NCI-H82 treated with DMSO at 0.1 percent for 48 hours (cell line): ENCODE measurements around the gene SCARB1.
A peak's percentile ranks its signal among the peaks of the same experiment; 100 is the strongest.
"Not testable (repeated sequence)": the region's sequence is repeated elsewhere in the genome, so short reads cannot be mapped to it uniquely, and the experiment has no call there.

Source experiments
- DNase-seq: peaks from one replicate; lab custom pipeline; 2025; ENCODE audit not compliant: unreplicated experiment; lab: John Stamatoyannopoulos, UW

SCARB1 gene, protein sequence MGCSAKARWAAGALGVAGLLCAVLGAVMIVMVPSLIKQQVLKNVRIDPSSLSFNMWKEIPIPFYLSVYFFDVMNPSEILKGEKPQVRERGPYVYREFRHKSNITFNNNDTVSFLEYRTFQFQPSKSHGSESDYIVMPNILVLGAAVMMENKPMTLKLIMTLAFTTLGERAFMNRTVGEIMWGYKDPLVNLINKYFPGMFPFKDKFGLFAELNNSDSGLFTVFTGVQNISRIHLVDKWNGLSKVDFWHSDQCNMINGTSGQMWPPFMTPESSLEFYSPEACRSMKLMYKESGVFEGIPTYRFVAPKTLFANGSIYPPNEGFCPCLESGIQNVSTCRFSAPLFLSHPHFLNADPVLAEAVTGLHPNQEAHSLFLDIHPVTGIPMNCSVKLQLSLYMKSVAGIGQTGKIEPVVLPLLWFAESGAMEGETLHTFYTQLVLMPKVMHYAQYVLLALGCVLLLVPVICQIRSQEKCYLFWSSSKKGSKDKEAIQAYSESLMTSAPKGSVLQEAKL

DNA sequence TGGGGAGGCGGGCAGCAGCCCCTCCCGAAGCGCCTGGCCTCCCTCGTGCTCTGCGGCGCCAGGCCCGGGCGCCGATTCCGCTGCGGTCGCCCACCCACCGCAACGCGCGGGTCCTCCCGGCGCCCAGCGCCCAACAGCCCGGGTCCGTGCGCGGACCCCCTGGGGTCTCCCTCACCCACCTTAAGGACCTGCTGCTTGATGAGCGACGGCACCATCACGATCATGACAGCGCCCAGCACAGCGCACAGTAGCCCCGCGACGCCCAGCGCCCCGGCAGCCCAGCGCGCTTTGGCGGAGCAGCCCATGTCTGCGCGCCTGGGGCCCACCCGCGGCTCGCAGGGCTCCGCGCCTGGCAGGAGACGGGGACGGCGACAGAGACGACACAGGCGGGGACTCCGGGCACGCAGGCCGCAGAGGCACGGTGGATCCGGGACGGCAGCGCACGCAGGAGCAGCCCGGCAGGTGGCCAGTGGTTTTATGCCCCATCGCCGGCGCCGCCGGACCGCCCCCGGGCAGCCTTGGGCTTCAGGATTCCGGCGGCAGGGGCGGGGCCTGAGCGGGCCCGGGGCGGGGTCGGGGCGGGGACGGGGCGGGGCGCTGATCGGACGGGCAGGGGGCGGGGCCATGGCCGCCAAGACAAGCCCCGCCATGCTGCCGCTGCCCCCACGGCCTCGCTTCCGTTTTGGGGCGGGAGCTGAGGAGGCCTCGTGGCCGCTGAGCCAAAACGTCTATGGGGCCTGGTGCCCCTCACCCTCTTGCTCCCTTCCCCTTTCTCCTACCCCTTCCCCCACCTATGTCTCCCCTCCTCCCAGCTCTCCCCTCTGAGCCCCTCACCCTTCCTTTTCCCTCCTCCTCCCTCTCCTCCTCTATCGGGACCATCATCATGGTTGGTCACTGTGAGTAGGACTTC, at the start of gene SCARB1:
SCARB1 (minus strand) TSS at position 449 of the 910 bp plus-strand sequence; CDS start at position 305, 144 bp downstream.
- peak; percentile 49 for DNase-seq

DNA sequence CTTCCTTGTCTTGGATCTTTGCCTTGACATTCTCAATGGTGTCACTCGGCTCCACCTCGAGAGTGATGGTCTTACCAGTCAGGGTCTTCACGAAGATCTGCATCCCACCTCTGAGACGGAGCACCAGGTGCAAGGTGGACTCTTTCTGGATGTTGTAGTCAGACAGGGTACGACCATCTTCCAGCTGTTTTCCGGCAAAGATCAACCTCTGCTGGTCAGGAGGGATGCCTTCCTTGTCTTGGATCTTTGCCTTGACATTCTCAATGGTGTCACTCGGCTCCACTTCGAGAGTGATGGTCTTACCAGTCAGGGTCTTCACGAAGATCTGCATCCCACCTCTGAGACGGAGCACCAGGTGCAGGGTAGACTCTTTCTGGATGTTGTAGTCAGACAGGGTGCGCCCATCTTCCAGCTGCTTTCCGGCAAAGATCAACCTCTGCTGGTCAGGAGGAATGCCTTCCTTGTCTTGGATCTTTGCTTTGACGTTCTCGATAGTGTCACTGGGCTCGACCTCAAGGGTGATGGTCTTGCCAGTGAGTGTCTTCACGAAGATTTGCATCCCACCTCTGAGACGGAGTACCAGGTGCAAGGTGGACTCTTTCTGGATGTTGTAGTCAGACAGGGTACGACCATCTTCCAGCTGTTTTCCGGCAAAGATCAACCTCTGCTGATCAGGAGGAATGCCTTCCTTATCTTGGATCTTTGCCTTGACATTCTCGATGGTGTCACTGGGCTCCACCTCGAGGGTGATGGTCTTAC, 49.0 kb upstream of the SCARB1 start:
- not testable (repeated sequence) for DNase-seq

- DNase-seq = not testable (repeated sequence)
Measured at GRCh38 chr12:124911521-124911920, 47.9 kb upstream of the SCARB1 start.

DNA sequence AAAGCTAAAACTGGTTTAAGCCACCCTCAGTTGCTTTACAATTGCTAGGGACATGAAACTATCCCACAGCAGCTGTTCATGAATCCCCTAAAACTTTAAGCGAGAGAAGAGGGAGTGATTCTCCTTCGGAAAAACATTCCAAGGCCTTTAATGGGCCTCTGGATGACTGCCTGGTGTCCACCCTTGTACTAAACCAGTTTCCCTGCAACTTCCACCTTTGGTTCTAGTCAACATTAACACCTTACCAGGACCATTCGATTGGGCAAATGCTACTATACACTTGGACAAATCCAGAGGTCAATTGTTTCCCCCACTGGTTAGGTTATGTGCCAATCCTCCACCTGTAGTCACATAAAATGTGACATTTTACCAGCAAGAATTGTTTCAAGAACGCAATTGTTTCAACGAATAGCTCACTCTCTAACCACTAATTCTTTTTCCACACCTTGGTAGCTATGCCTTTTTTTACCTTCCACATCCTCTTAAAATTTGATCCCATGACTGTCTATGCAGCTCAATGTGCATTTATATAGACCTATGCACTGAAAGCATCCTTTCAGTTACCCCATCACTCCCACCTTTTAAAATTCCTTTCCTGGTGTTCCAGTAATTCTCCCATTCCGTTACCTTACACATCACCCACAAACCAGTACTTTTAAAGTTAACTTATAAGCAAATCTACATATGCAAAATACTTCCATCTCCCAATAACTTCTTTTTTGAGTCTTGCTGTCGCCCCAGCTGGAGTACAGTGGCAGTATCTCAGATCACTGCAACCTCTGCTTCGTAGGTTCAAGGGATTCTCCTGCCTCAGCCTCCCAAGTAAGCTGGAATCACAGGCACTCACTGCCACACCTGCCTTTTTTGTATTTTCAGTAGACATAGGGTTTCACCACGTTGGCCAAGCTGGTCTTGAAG, 47.2 kb upstream of the SCARB1 start:
- no peak for DNase-seq

DNA sequence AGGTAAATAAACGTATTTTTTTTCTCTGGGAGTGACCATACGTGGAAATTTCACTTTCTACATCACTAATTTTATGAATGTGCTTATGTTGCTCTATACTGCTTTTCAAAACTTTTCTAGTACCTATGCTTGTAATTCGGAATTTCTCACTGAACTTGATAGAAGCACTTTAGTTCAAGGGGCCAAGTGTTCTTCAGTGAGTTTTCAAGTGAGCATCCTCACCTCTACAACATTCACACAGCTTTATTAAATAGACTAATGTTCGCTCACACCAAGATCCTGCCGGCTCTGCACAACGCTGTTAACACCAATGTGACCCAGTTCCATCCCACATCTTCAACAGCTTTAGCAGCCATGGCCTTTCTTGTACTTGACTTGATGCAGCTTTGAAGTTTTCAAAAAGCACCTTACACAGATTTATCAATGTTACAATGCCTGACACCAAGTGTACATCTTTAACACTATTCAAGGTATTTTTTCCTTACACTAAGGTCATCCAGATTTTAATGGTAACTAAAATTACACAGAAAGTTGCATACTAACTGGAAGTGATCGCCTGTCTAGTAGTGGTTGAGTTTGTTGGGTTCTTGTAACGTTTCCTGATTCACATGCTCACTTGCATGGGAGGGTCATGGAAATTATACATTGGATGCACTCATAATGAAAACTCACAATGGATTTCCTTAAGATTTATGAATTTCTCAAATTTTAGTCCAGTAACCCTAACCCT, 46.3 kb upstream of the SCARB1 start:
- no peak for DNase-seq

DNA sequence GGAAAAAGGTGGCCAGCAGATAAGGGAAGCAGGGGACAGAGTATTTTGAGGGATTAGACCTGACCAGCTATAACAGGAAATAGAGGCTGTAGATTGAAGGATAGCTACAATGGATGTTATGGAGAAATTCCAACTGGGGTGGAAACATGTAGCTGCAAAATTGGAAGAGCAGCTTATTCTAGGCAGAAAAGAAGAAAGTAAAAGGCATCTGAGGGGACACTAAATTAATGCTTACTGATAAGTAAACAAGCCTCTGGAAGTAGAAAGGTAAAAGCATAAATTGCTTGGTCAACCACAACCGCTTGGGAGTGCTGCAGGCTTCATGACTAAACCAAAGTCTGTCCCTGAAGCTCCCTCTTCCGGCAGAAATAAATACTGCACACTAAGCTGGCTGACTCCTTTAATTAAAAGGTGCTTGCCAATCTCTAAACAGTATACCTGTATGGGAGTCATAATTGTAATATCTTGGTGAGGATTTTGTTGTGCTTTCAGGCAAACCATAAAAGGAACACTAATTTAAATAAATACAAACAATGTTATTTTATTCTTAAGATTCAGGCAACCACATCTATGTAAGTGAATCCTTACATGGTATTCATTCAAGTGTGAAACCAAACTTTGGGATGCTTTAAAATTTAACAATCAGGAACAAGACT, 43.1 kb upstream of the SCARB1 start:
- DNase-seq = no peak

DNA sequence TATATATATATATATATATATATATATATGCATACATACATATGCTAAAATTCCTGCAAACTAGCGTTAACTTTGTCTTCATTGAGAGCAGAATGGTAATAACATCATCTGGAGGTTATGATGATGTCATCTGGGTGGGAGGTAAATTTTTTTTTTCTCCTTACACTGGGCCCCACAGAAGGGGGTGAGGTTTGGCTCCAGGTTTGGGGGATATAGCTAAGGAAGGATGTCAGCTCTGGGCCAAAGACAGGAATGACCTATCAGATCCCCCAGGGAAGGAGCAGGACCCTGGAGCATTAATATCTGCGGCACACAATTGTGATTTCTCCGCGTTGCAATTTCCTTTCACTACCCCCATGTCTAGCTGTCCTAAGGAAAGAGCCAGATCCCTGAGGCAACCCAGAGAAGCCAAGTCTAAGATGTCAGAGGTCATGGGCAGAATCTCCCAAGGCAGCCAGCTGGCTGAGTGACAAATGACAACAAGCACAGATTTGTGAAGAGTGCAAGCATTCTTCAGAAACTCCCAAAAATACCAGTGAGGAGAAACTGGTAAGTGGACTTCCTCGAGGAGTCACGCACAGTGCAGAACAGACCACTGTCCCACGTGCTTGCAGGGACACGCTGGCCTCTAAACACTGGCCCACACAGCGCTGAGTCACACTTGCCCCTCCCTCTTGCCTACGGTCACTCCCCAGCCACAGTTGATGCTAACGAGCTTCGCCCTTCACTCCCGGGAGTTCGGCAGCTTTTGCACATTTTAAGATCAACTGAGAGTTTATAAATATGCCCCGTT, 40.8 kb upstream of the SCARB1 start:
- DNase-seq = no peak

GRCh38 chr12:124902916-124903315, 39.3 kb upstream of the SCARB1 start:
- no peak for DNase-seq

DNA sequence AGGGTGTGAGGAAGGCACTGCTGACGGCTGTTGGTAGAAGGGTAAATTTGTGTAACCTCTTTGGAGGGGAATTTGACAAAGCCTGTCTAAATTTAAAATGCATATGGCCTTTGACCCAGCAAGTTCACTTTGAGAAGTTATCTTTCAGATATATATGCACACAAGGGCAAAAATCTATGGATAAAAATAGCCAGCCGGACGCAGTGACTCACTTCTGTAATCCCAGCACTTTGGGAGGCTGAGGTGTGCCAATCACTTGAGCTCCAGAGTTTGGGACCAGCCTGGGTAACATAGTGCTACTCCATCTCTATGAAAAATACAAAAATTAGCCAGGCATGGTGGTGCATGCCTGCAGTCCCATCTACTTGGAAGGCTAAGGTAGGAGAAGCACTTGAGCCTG, 37.3 kb upstream of the SCARB1 start:
- DNase-seq = no peak

GRCh38 chr12:124900345-124900795, 36.7 kb upstream of the SCARB1 start:
- not testable (repeated sequence) for DNase-seq

DNA sequence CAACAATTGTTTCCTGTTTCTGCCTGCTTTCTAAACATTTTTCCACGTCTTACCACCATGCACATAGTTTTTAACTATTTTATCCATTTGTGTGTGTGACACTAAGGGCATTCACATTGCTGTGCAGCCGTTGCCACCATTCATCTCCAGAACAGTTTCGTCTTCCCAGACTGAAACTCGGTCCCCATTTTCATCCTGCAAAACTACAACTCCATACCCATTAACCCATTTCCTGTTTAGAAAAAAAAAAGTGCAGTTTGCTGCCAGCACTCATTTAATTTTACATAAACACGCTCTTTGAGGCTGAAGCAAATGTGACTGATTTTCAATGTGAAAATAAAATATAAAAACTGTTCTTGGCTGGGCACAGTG, 35.2 kb upstream of the SCARB1 start:
- no peak for DNase-seq

- peak; percentile 32 for DNase-seq
Measured at GRCh38 chr12:124898200-124898922, 34.7 kb upstream of the SCARB1 start.

- DNase-seq = no peak
Measured at GRCh38 chr12:124896461-124896860, 32.8 kb upstream of the SCARB1 start.

GRCh38 chr12:124893792-124894516, 30.3 kb upstream of the SCARB1 start:
- no peak for DNase-seq

GRCh38 chr12:124888260-124888659, 24.6 kb upstream of the SCARB1 start:
- no peak for DNase-seq

DNA sequence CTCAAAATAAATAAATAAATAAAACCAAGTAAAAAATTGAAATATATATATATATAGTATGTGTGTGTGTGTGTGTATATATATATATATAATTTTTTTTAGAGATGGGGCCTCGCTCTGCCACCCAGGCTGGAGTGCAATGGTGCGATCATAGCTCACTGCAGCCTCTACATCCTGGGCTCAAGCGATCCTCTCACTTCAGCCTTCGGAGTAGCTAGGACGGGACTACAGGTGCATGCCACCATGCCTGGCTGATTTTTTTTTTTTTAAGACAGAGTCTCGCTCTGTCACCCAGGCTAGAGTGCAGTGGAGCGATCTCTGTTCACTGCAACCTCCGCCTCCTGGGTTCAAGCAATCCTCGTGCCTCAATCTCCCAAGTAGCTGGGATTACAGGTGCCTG, 24.1 kb upstream of the SCARB1 start:
- DNase-seq = not testable (repeated sequence)
